LNCAP (cell line): ENCODE results near the gene ACAD9.

Experiments used
- TF ChIP-seq, protein P1 (sequence below): fragments of 450-650 bp; IDR thresholded peaks from 2 replicates; pipeline ENCODE4 v1.5.1; 2017; ENCODE audit warnings: mild to moderate bottlenecking

Gene ACAD9

DNA sequence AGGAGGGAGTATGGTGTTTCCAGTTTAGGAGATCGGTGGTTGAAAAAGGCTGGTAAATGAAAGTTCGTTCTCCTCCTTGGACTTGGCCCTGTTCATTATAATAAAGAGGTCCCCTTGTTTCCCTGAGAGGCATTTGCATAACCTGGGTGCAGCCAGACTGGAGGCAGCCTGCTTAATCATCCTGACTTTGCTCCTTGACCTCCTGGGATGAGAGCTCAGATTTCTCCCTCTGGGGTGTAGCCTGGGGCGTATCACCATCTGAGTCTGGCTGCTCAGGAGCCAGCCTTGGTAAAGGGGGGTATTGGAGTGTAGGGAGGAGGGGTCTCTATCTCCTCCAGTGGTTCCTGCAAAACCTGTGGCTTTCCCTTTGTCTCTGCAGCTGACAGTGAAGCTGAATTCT is 21.3 kb upstream of the ACAD9 start:
- TF ChIP-seq, protein P1, sequence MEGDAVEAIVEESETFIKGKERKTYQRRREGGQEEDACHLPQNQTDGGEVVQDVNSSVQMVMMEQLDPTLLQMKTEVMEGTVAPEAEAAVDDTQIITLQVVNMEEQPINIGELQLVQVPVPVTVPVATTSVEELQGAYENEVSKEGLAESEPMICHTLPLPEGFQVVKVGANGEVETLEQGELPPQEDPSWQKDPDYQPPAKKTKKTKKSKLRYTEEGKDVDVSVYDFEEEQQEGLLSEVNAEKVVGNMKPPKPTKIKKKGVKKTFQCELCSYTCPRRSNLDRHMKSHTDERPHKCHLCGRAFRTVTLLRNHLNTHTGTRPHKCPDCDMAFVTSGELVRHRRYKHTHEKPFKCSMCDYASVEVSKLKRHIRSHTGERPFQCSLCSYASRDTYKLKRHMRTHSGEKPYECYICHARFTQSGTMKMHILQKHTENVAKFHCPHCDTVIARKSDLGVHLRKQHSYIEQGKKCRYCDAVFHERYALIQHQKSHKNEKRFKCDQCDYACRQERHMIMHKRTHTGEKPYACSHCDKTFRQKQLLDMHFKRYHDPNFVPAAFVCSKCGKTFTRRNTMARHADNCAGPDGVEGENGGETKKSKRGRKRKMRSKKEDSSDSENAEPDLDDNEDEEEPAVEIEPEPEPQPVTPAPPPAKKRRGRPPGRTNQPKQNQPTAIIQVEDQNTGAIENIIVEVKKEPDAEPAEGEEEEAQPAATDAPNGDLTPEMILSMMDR = no peak

DNA sequence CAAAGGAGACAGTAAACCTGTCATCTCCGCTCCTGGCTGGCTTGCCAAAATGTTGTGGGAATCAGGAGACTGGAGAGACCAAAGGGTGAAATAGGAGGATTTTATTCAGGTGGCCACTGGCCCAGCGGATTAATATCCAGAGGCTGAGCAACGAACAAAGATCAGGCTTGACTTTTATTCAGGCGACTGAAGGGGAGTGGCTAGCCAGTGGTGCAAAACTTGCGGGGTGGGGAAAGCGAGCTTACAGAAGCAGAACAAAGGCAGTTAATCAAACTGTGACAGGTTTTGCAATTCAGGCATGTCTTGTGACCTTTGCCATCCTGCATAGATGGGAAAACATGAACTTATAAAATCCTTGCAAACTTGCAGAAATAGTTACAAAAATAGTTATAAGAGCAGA is 19.8 kb upstream of the ACAD9 start:
- TF ChIP-seq, protein P1 = no peak

DNA sequence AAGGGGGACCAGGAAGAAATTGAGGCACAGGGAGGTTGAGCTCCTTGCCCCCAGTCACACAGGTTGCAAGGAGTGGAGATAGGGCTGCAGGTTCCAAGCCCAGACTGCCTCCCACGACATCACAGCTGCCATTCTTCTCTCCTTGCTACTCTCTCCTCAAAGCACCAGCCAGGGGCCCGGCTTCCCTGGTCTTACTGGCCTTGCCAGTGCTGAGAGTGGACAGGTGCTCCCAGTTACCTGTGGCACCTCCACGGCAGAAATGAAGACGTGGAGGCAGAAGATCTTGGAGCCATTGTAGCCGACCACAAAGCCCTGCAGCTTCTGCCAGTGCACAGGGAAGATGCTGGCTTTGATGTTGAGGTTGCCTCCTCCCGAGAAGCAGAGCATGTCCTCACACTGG is 17.9 kb upstream of the ACAD9 start:
- TF ChIP-seq, protein P1 = no peak

DNA sequence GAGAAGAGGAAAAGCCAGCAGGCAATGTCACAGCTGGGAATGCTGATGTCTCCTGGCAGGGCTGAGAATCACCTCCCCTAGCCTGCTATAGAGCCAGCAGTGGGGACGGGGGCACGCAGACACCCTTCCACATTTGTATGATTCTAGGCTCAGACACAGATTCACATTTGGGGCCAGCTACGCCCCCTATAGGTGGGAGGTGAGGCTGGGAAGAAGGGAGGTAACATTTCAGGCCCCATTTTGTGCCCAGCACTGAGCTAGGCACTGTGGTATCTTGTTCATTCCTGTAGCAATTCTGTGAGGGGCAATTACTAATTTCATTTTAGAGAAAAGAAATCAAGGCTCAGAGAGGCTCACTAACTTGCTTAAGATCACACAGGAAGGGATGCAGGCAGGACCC is 15.9 kb upstream of the ACAD9 start:
- TF ChIP-seq, protein P1 = peak; percentile 34; the same call in 1 of the 2 replicates

DNA sequence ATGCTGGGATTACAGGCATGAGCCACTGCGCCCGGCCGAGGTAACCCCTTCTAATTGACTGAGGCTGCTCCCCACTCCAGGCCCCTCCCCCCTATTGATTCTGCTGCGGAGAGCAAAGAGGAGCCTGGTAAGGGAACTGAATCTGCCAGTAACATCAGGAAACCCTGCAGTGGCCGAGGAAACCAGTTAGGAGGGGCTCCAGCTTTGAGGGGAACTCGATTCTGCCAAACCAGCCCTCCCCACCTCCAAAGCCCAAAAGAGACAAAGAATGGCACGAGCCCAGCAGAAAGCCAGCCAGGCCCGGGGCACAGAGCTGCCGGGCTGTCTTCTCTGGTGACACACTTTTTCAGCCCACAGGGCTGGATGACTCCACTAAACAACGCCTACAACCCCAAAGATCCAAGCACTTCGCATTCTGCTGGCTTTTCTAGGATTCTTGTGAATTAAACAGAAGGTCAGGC is 15.0 kb upstream of the ACAD9 start:
- TF ChIP-seq, protein P1 = no peak

DNA sequence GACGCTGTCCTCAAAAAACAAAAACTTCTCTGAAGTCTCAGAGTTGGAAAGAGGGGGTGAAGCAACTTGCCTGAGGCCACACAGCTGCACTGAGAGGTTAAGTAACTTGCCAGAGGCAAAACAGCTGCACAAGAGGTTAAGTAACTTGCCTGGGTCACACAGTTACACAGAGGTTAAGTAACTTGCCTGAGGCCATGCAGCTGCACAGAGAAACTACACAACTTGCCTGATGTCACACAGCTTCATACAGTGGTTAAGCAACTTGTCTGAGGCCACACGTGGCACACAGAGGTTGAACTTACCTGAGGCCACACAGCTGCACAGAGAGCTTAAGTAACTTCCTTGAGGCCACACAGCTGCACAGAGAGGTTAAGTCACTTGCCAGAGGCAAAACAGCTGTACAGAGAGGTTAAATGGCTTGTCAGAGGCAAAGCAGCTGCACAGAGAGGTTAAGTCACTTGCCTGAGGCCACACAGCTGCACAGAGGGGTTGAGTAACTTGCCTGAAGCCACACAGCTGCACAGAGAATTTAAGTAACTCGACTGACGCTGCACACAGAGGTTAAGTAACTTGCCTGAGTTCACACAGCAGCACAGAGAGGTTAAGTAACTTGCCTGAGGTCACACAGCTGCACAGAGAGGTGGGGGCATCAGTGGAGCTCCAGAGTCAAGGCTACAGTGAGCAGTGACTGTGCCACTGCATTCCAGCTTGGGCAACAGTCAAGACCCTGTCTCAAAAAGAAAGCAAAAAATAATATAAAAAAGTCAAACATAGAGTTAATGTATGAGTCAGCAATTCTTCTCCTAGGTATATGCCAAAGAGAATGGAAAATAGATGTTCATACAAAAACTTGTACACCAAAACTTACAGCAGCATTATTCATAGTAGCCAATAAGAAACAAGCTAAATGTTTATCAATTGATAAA is 12.0 kb upstream of the ACAD9 start:
- TF ChIP-seq, protein P1 = no peak

DNA sequence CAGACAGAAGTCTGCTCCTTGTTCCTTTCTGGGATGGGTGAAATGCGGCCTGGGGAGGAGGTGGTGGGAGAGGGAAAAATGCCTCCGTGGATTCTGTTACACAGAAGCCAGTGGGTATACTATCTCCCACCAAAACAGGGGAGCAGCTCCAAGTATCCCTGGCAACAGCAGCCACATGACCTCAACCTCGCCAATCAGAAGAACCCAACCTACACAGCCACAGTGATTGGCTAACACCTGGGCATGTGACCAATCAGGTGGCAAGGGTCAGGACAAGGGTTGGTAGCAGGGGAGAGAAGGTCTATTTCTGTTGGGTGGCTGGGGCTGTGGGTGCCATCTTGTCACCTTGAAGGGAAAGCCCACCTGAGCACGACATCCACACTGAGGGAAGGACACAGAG is 9.1 kb upstream of the ACAD9 start:
- TF ChIP-seq, protein P1 = no peak
